ENCODE measurements around the gene TULP4.

GRCh38 chr6:158465747-158466146 lies 153.5 kb downstream of the TULP4 start:
- TF ChIP-seq YY1 (IDR thresholded peaks at IDR 0.05; ENCODE audit: insufficient read depth, insufficient read length) (no peak), SUZ12 (IDR thresholded peaks at IDR 0.05; ENCODE audit: extremely low read depth, insufficient read depth, insufficient read length) (no peak), ZNF274 (IDR thresholded peaks at IDR 0.05; ENCODE audit: low read depth, low read length) (no peak)

Data from NT2/D1 (cell line).